Stimulated activated CD4-positive, alpha-beta T cell treated with anti-CD3 and anti-CD28 coated beads, Interleukin-12 subunit alpha, Interleukin-12 subunit beta, amount 100 ng/mL, for 4 hours (primary cell): ENCODE data around the gene HTR2A.

Source experiments
- DNase-seq: peaks from one replicate; pipeline ENCODE4 v3.0.0-alpha.2; 2020

Gene HTR2A

GRCh38 chr13:46896341-46897137 lies at the start of gene HTR2A:
TSS of gene HTR2A (minus strand) at chr13:46897053. CDS start at chr13:46895906, 1,147 bp downstream.
- DNase-seq = no peak

GRCh38 chr13:46936525-46936924 lies 39.7 kb upstream of the HTR2A start:
- DNase-seq = no peak

GRCh38 chr13:46934749-46935148 lies 37.9 kb upstream of the HTR2A start:
- no peak for DNase-seq

- no peak for DNase-seq
Observed at GRCh38 chr13:46926916-46927590, 30.2 kb upstream of the HTR2A start.

- DNase-seq = no peak
Observed at GRCh38 chr13:46925486-46925885, 28.6 kb upstream of the HTR2A start.

GRCh38 chr13:46914341-46914740 lies 17.5 kb upstream of the HTR2A start:
- no peak for DNase-seq

GRCh38 chr13:46913757-46914156 lies 16.9 kb upstream of the HTR2A start:
- DNase-seq = no peak

- no peak for DNase-seq
Observed at GRCh38 chr13:46909042-46909441, 12.2 kb upstream of the HTR2A start.

- no peak for DNase-seq
Observed at GRCh38 chr13:46908501-46908900, 11.6 kb upstream of the HTR2A start.

- DNase-seq = no peak
Observed at GRCh38 chr13:46906405-46906804, 9.6 kb upstream of the HTR2A start.

- no peak for DNase-seq
Observed at GRCh38 chr13:46905249-46905648, 8.4 kb upstream of the HTR2A start.

GRCh38 chr13:46903748-46904147 lies 6.9 kb upstream of the HTR2A start:
- DNase-seq = no peak

- DNase-seq = no peak
Observed at GRCh38 chr13:46901721-46902120, 4.9 kb upstream of the HTR2A start.

- DNase-seq = no peak
Observed at GRCh38 chr13:46899801-46900200, 2.9 kb upstream of the HTR2A start.

GRCh38 chr13:46895381-46895780 lies 1.5 kb downstream of the HTR2A start:
- DNase-seq = no peak

GRCh38 chr13:46894568-46894967 lies 2.3 kb downstream of the HTR2A start:
- DNase-seq = no peak

GRCh38 chr13:46893798-46894560 lies 2.9 kb downstream of the HTR2A start:
- DNase-seq = peak; percentile 65

GRCh38 chr13:46893221-46893740 lies 3.6 kb downstream of the HTR2A start:
- no peak for DNase-seq

- DNase-seq = no peak
Observed at GRCh38 chr13:46885018-46885417, 11.8 kb downstream of the HTR2A start.

- no peak for DNase-seq
Observed at GRCh38 chr13:46884531-46884930, 12.3 kb downstream of the HTR2A start.

GRCh38 chr13:46881621-46882020 lies 15.2 kb downstream of the HTR2A start:
- no peak for DNase-seq

- no peak for DNase-seq
Observed at GRCh38 chr13:46874006-46874405, 22.8 kb downstream of the HTR2A start.

GRCh38 chr13:46871557-46871956 lies 25.3 kb downstream of the HTR2A start:
- DNase-seq = no peak
